ENCODE measurements around the gene OTX2.

GRCh38 chr14:56752428-56752827, 57.9 kb downstream of the OTX2 start:
- TF ChIP-seq CTCF (conservative IDR thresholded peaks at IDR 0.05; ENCODE audit: low read length) (no peak), EZH2phosphoT487 (IDR thresholded peaks at IDR 0.05; ENCODE audit: borderline replicate concordance, low read depth, low read length) (no peak)
